Calu3 (cell line): Measurements from ENCODE around the gene MINDY1. TPM values are rescaled to one million over a fixed set of nuclear protein-coding genes. Genes with fewer than 3 reads are reported as not detected.
A peak's percentile ranks its signal among the peaks of the same experiment; 100 is the strongest.

Experiments
- BruUV-seq: library from RNA; stranded (reverse); fragments of 400-500 nt; replicated peaks from 2 replicates; lab custom pipeline; 2021; lab: Mats Ljungman, UMichigan
- CTCF ChIA-PET: fragments of 300-600 bp; sonication (Branson Sonifier 250); formaldehyde crosslinking; loops from one replicate; lab custom pipeline; 2022; ENCODE audit warnings: antibody characterized with exemption; lab: Charles Lee
- DNase-seq: peaks from one replicate; pipeline ENCODE4 v3.0.0; 2022
- H3K27ac Mint-ChIP-seq: one replicate; pipeline ENCODE4 v1.8.0; 2022; ENCODE audit warnings: mixed read lengths; ENCODE audit not compliant: unreplicated experiment
- H3K27me3 Mint-ChIP-seq: one replicate; pipeline ENCODE4 v1.8.0; 2022; ENCODE audit warnings: mixed read lengths; ENCODE audit not compliant: unreplicated experiment
- H3K36me3 Mint-ChIP-seq: one replicate; pipeline ENCODE4 v1.8.0; 2022; ENCODE audit warnings: mild to moderate bottlenecking, moderate library complexity, mixed read lengths; ENCODE audit not compliant: insufficient read depth, unreplicated experiment
- H3K4me1 Mint-ChIP-seq: one replicate; pipeline ENCODE4 v1.8.0; 2022; ENCODE audit warnings: mild to moderate bottlenecking, low read depth, mixed read lengths; ENCODE audit not compliant: unreplicated experiment
- H3K4me3 Mint-ChIP-seq: one replicate; pipeline ENCODE4 v1.8.0; 2022; ENCODE audit warnings: mild to moderate bottlenecking, low read depth, moderate library complexity, mixed read lengths; ENCODE audit not compliant: unreplicated experiment
- H3K9me3 Mint-ChIP-seq: one replicate; pipeline ENCODE4 v1.8.0; 2022; ENCODE audit warnings: low read depth, mixed read lengths; ENCODE audit not compliant: unreplicated experiment
- intact Hi-C: fragments of 100-400 bp; cut with micrococcal nuclease; formaldehyde crosslinking; loops from one replicate; pipeline ENCODE4 v1.10.0; 2022; ENCODE audit not compliant: unreplicated experiment
- total RNA-seq: library from RNA; stranded (reverse); gene quantifications from 2 replicates; pipeline ENCODE4 v1.2.3, GENCODE V29; 2022
- TF ChIP-seq, protein P1 (sequence below): fragments of 200-600 bp; IDR thresholded peaks from one replicate; pipeline ENCODE4 v1.8.0; 2022; ENCODE audit warnings: antibody characterized with exemption; ENCODE audit not compliant: unreplicated experiment

MINDY1 gene
- total RNA-seq, 1 experiment from 2014 or later = 17.6 TPM

DNA sequence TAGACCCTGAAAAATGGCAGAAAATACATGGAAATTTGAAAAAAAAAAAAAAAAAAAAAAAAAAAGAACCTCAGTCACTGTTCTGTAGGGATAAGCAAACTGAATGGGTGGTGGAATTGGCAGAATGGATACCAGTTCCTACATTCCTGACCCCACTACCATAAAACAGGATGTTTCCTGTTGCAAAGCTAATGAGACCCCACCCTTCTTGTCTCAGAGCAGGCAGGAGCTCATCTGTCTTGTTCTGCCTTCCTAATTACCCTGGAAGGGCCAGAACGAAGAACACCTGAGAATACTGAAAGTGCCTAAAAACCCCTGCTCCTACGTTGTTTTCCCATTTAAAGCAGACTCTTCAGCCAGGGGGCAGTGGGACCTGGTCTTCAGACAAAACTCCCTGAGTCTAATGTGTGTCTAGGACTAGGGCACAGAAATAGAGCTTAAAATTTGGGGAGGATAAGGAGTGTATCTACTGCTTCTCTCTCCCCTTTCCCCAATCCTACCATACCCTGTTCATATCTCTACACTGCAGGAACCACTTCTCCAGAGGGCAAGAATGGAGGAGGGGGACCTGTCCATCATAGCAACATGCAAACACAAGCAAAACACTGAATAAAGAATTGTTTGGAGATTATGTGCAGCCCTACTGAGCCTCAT, 44.8 kb upstream of the MINDY1 start:
- BruUV-seq = no TSS peak
- Mint-ChIP-seq H3K9me3 (no peaks in the 10 kb centered on the region), H3K36me3 (peaks cover 80% of the 10 kb centered on the region), H3K4me3 (no peak overlapping the region), H3K27ac (no peak overlapping the region), H3K4me1 (peaks cover 21% of the 10 kb centered on the region), H3K27me3 (no peaks in the 10 kb centered on the region)
- intact Hi-C loops = no loop called here
- DNase-seq = no peak
- TF ChIP-seq, protein P1, sequence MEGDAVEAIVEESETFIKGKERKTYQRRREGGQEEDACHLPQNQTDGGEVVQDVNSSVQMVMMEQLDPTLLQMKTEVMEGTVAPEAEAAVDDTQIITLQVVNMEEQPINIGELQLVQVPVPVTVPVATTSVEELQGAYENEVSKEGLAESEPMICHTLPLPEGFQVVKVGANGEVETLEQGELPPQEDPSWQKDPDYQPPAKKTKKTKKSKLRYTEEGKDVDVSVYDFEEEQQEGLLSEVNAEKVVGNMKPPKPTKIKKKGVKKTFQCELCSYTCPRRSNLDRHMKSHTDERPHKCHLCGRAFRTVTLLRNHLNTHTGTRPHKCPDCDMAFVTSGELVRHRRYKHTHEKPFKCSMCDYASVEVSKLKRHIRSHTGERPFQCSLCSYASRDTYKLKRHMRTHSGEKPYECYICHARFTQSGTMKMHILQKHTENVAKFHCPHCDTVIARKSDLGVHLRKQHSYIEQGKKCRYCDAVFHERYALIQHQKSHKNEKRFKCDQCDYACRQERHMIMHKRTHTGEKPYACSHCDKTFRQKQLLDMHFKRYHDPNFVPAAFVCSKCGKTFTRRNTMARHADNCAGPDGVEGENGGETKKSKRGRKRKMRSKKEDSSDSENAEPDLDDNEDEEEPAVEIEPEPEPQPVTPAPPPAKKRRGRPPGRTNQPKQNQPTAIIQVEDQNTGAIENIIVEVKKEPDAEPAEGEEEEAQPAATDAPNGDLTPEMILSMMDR = no peak
- CTCF ChIA-PET = no interaction called here

DNA sequence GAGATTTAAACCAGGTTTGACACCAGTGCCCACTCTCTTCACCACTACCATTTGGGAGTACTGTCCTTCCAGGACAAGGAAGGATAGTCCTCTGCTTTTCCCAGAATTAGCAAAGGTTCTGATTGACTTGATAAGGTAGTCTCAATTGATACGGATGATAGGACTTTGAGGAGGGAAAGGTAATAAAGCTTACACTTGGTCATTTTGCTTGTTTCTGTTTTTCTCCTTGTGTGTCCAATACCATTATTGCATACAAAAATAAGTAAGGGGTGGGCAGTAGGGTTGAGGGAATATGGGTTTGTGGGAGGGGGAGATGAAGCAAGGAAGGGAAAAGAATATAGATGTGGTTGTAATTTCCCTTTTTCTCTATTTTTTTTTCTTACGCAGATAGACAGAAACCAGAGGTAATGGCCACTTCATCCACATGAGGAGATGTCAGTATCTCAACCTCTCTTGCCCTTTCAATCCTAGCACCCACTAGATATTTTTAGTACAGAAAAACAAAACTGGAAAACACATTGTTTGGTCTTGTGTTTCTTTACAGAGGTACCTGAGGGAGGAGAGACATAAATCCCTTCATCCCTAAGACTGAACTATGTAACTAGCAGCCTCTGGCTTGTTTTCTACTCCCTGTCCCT, 43.5 kb upstream of the MINDY1 start:
- intact Hi-C loops = no loop called here
- CTCF ChIA-PET = interaction anchor here (0.5 kb wide), 1 partner anchor 17 kb away, joined by 4 read pairs; no protein-coding TSS in a partner anchor
- Mint-ChIP-seq H3K4me3 (no peak overlapping the region), H3K4me1 (peaks cover 8% of the 10 kb centered on the region), H3K36me3 (peaks cover 72% of the 10 kb centered on the region), H3K9me3 (no peaks in the 10 kb centered on the region), H3K27me3 (no peaks in the 10 kb centered on the region), H3K27ac (no peak overlapping the region)
- DNase-seq = no peak
- TF ChIP-seq, protein P1 = no peak
- BruUV-seq = no TSS peak

- TF ChIP-seq, protein P1 = no peak
- Mint-ChIP-seq H3K27me3 (no peaks in the 10 kb centered on the region), H3K4me3 (no peak overlapping the region), H3K4me1 (peaks cover under 1% of the 10 kb centered on the region), H3K9me3 (no peaks in the 10 kb centered on the region), H3K27ac (no peak overlapping the region), H3K36me3 (peaks cover 66% of the 10 kb centered on the region)
- no TSS peak for BruUV-seq
- DNase-seq = no peak
- CTCF ChIA-PET = no interaction called here
- intact Hi-C loops = no loop called here
Observed at GRCh38 chr1:151049458-151049857, 42.8 kb upstream of the MINDY1 start.

DNA sequence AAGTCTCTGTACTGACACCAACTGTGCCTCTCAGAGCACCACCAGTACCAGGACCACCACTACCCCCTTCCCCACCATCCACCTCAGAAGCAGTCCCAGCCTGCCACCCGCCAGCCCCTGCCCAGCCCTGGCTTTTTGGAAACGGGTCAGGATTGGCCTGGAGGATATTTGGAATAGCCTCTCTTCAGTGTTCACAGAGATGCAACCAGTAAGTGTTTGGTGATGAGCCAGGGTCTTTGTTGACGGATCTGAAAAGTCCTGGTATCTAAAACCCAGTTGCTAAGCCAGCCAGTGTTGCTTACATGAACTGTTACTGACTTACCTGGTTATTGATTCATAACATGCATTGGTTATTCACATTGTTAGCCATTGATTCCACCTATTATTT, 41.9 kb upstream of the MINDY1 start:
- no peaks in the 10 kb centered on the region for H3K4me1 Mint-ChIP-seq
- H3K27ac Mint-ChIP-seq = peak overlapping the region; percentile 57
- BruUV-seq = no TSS peak
- no peak for DNase-seq
- peaks cover 58% of the 10 kb centered on the region for H3K36me3 Mint-ChIP-seq
- TF ChIP-seq, protein P1 = no peak
- H3K27me3 Mint-ChIP-seq = no peaks in the 10 kb centered on the region
- CTCF ChIA-PET = interaction anchor here (0.7 to 1.5 kb wide), 7 partner anchors 10 to 66 kb away, joined by 3 to 13 read pairs (median 5); partner anchors contain the start of genes ANXA9, CDC42SE1, GABPB2 and MINDY1
- H3K9me3 Mint-ChIP-seq = no peaks in the 10 kb centered on the region
- peak overlapping the region; percentile 85 for H3K4me3 Mint-ChIP-seq
- intact Hi-C loops = no loop called here
